Activated CD4-positive, alpha-beta T cell treated with anti-CD3 and anti-CD28 coated beads, Interleukin-2, Interleukin-6, amounts not matched to agents 100 ng/mL and 50 ng/mL, durations not matched to agents 16 hours and 8 hours (primary cell): Measurements from ENCODE around the gene LAMA5.
A peak's percentile ranks its signal among the peaks of the same experiment; 100 is the strongest.

Source experiments
- DNase-seq: peaks from one replicate; pipeline ENCODE4 v3.0.0-alpha.2; 2020

The LAMA5 gene

GRCh38 chr20:62403331-62403730, 36.2 kb upstream of the LAMA5 start:
- DNase-seq, result no peak

GRCh38 chr20:62402456-62403150, 35.5 kb upstream of the LAMA5 start:
- DNase-seq, result no peak

GRCh38 chr20:62401331-62401779, 34.2 kb upstream of the LAMA5 start:
- DNase-seq, result no peak

- no peak for DNase-seq
Measured at GRCh38 chr20:62400541-62400940, 33.4 kb upstream of the LAMA5 start.

- no peak for DNase-seq
Measured at GRCh38 chr20:62400021-62400420, 32.9 kb upstream of the LAMA5 start.

GRCh38 chr20:62398120-62398821, 31.2 kb upstream of the LAMA5 start:
- DNase-seq, result no peak

- no peak for DNase-seq
Measured at GRCh38 chr20:62396367-62397239, 29.5 kb upstream of the LAMA5 start.

- DNase-seq, result no peak
Measured at GRCh38 chr20:62395311-62396242, 28.5 kb upstream of the LAMA5 start.

- no peak for DNase-seq
Measured at GRCh38 chr20:62394248-62395245, 27.4 kb upstream of the LAMA5 start.

GRCh38 chr20:62393830-62394229, 26.7 kb upstream of the LAMA5 start:
- no peak for DNase-seq

GRCh38 chr20:62393335-62393665, 26.2 kb upstream of the LAMA5 start:
- DNase-seq, result no peak

GRCh38 chr20:62392621-62393334, 25.7 kb upstream of the LAMA5 start:
- no peak for DNase-seq

- no peak for DNase-seq
Measured at GRCh38 chr20:62392077-62392418, 24.9 kb upstream of the LAMA5 start.

GRCh38 chr20:62391165-62392076, 24.3 kb upstream of the LAMA5 start:
- peak; percentile 10 for DNase-seq

GRCh38 chr20:62390317-62391164, 23.4 kb upstream of the LAMA5 start:
- peak; percentile 14 for DNase-seq

- DNase-seq, result no peak
Measured at GRCh38 chr20:62389601-62390087, 22.5 kb upstream of the LAMA5 start.

- DNase-seq, result peak; percentile 17
Measured at GRCh38 chr20:62388839-62389600, 21.9 kb upstream of the LAMA5 start.
